HG02840 (cell line): Measurements from ENCODE around the gene CTNNA3.

Experiments used
- ATAC-seq: cut with Tn5 transposase; IDR thresholded peaks from one replicate; pipeline ENCODE4 v1.9.1; 2021; ENCODE audit warnings: mild to moderate bottlenecking, moderate library complexity, moderate number of reproducible peaks; ENCODE audit not compliant: unreplicated experiment, low FRiP score

The CTNNA3 gene

DNA sequence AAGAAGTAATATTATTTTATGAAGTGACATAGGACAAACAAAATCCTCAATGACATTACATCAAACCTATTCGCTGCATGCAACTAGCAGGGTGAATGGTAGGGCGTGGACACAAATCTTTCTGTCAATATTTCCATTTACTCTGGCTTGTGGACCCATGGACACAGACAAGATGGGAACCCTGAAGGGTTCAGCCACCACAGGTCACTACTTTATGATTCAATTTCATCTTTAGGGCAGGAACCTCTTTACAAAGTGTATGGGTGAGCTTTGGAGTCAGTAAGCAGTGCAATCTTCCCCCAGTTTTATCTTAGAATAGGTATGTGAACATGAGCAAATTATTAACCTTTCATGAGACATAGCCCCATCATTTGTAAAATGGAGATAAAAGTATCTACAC is 1752.5 kb downstream of the CTNNA3 start:
- ATAC-seq: no peak

- no peak for ATAC-seq
Observed at GRCh38 chr10:65940816-65941662, 1755.0 kb downstream of the CTNNA3 start.

DNA sequence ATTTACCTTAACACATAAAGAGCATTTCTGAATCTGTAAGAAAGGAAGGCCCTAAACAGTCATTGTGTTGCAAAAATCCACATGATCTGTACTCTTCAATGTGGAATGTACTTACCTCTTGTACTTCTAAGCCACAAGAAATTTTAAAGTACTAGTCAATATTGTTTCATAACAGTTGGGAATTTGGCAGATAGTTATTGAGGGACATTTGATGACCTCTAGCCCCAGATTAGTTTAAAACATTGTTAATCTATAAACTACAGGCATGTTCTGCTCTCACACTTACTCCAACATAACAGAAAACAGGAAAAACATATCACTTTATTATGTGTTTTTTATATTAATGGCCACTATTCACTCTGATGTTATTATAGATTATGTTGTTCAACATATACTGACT is 1755.9 kb downstream of the CTNNA3 start:
- ATAC-seq: no peak

DNA sequence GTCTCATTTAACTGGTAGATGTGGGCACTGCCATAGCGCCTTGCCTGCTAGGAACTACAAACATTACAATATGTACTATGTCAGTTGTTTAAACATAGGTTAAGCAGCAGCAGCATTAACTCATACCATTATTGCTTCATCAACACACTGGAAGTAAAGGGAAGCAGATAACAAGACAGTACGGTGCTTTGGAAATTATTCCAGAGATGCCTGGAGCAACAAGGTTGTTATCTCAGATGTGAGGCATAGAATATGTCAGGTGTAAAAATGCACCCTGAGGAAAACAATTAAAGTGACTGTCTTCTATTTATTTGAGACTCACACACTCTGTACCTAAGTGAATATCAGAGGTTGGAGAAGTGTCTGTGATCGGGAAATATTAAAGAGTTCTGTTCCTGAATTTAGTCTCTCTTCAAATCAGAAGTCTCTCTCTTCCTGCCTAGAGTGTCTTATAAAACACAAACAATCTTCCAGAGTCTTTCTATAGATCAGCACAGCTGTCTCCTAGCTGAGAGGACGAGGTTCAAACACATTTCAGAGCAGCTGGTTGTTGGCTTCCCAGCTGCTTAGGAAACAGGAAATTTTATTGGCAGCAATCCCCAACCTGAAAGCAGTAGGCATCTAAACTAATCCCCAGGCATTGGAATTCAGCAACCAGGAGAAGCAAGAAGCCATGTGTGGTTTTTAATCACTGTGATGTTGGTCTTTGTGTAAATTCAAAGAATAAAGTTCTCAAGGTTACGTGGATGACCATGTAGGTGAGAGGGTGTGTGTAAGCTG is 1764.5 kb downstream of the CTNNA3 start:
- no peak for ATAC-seq

GRCh38 chr10:65911151-65911835 is 1784.7 kb downstream of the CTNNA3 start:
- ATAC-seq: no peak

DNA sequence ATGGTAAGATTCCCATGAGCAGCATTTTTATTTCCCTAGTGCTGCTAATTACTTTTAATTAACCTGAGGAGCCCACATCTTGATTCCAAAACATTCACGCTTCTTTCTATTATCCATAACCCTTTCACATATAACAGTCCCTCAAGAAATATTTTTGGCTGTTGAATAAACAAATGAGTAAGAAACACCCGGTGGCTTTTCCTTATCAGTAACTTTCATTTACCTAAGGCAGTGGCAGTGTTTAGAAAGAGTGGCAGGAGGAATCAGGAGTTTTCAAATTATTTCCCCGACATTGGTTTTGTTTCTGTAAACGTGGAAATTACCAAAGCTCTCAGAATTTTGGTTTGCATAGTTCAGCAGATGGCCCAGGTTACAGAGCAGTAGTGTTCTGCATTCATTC is 1785.8 kb downstream of the CTNNA3 start:
- ATAC-seq: no peak

DNA sequence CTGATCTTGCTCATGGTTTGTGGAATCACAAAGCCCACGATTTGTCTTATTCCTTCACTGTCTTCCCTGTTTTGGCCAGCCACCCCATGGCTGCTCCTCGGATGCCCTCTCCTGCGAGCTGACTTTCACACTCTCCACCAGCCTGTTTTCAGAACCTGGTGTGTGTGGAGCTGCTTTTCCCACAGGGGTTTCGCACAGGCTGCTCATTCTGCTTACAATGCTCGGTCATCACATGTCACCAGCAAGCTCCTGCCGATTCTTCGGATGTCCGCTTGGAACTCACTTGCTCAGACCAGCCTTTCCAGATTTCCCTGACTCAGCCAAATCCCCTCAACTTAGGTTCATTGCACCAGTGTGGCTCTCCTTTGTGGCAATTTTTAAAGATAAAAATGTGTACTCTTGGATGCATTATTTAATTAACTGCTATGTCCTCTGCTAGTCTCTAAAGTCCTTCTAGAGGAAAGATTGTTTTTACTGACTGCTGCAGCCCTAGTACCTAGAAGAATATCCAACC is 1788.7 kb downstream of the CTNNA3 start:
- ATAC-seq: no peak

- ATAC-seq: no peak
Observed at GRCh38 chr10:65903620-65904019, 1792.4 kb downstream of the CTNNA3 start.

DNA sequence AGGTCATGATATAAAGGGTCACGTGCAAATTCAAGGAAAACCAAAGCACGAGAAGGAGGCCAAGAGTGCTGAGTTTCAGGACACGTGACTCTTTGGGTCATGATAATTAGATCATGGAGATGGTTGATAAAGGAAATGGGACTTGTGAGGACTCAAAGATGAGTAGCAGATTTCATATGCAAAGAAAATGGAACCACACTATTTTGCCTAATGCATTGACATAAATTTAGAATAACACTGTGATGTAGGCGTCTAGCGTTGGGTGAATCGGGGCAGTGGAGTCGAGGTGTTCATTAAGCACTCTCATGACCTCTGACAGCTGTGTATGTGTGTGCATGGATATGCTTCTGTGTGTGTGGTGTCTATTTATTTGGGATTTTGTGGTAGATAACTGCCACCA is 1795.7 kb downstream of the CTNNA3 start:
- ATAC-seq: no peak

- no peak for ATAC-seq
Observed at GRCh38 chr10:65898055-65898454, 1797.9 kb downstream of the CTNNA3 start.

DNA sequence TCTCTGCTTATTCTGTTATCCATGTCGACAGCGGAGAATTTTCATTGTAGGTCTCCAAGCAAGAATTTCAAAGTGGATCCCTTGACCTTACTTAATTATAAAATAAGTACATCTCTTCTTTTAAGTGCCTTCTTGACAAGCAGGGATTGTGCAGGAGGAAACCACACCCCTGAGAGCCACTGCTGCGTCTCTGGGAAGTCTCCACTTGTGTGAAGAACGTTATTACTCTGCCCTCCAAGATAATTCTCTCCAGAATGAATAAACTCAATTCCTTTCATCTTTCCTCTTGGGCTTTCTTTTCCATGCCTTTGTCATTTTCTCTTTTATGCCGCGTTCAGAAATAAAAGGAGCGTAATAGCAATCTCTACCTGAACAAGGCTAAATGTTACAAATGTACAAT is 1801.0 kb downstream of the CTNNA3 start:
- ATAC-seq: no peak

GRCh38 chr10:65894379-65894778 is 1801.6 kb downstream of the CTNNA3 start:
- ATAC-seq: no peak

GRCh38 chr10:65893676-65894075 is 1802.3 kb downstream of the CTNNA3 start:
- ATAC-seq: no peak

GRCh38 chr10:65892284-65892683 is 1803.7 kb downstream of the CTNNA3 start:
- no peak for ATAC-seq

- peak; percentile 72 for ATAC-seq
Observed at GRCh38 chr10:65891073-65891981, 1804.7 kb downstream of the CTNNA3 start.

DNA sequence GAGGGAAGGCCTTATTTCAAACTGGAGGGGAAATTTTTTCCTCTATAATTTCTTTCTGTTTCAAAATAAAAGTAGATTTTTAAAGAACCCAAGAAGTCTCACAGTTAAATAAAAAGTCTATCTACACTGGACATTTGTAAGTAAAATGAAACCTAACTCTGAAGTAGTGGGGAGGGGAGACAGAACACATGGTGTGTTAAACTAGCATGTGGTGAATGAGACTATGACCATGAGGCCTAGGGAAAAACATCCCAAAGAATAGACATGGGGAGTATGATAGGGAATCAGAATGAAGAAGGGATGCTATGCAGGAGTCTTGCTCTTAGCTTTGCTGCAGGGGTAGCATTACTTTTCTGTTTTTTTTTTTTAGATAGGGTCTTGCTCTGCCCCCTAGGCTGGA is 1831.5 kb downstream of the CTNNA3 start:
- no peak for ATAC-seq

- ATAC-seq: no peak
Observed at GRCh38 chr10:65864036-65864435, 1832.0 kb downstream of the CTNNA3 start.
